Measurements from ENCODE around the gene LCP1. TPM values are rescaled to one million over a fixed set of nuclear protein-coding genes. Genes with fewer than 3 reads are reported as not detected.
"Not testable (repeated sequence)": the region's sequence is repeated elsewhere in the genome, so short reads cannot be mapped to it uniquely, and the experiment has no call there.

The LCP1 gene
- polyA plus RNA-seq, 1 donor (not counting 4 experiments of a cell fraction or from before 2014, with no cell fraction given), result 2.5 TPM

GRCh38 chr13:46165485-46166223, 16.3 kb downstream of the LCP1 start:
- H4K20me1 ChIP-seq (ENCODE audit: control insufficient read depth, extremely low read depth, insufficient read depth, low read length), result no peaks in the 10 kb centered on the region
- H3K4me2 ChIP-seq (ENCODE audit: control insufficient read depth, extremely low read depth, insufficient read depth, low read depth, low read length), result no peak overlapping the region
- no peak overlapping the region for H2AFZ ChIP-seq (ENCODE audit: control insufficient read depth, low read length)
- TF ChIP-seq, protein P1, sequence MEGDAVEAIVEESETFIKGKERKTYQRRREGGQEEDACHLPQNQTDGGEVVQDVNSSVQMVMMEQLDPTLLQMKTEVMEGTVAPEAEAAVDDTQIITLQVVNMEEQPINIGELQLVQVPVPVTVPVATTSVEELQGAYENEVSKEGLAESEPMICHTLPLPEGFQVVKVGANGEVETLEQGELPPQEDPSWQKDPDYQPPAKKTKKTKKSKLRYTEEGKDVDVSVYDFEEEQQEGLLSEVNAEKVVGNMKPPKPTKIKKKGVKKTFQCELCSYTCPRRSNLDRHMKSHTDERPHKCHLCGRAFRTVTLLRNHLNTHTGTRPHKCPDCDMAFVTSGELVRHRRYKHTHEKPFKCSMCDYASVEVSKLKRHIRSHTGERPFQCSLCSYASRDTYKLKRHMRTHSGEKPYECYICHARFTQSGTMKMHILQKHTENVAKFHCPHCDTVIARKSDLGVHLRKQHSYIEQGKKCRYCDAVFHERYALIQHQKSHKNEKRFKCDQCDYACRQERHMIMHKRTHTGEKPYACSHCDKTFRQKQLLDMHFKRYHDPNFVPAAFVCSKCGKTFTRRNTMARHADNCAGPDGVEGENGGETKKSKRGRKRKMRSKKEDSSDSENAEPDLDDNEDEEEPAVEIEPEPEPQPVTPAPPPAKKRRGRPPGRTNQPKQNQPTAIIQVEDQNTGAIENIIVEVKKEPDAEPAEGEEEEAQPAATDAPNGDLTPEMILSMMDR (optimal IDR thresholded peaks at IDR 0.05 in 1 of 3, IDR thresholded peaks at IDR 0.05 in 1 of 3, conservative IDR thresholded peaks at IDR 0.05 in 1 of 3; ENCODE audit: extremely low read depth in 1 of 3, insufficient read depth in 2 of 3, low read length in 3 of 3), result no peak
- no peak for TF ChIP-seq EZH2 (IDR thresholded peaks at IDR 0.05; ENCODE audit: low read length)
- peaks cover 14% of the 10 kb centered on the region for H3K27me3 ChIP-seq (ENCODE audit: control insufficient read depth, extremely low read depth, insufficient read depth, low read length)
- no peak overlapping the region for H3K27ac ChIP-seq (ENCODE audit: control insufficient read depth, insufficient read depth, low read length)
- H3K9ac ChIP-seq (ENCODE audit: control insufficient read depth, extremely low read depth, insufficient read depth, low read length), result no peak overlapping the region
- H3K4me3 ChIP-seq (ENCODE audit: control insufficient read depth in 2 of 3, extremely low read depth in 1 of 3, insufficient read depth in 2 of 3, low read depth in 1 of 3, low read length in 3 of 3), result no peak overlapping the region
- H3K36me3 ChIP-seq (ENCODE audit: control insufficient read depth in 2 of 2, extremely low read depth in 1 of 2, insufficient read depth in 2 of 2, low read length in 2 of 2), result no peaks in the 10 kb centered on the region
- H3K9me3 ChIP-seq (ENCODE audit: control insufficient read depth, low read depth, low read length), result no peaks in the 10 kb centered on the region
- FAIRE-seq (no peak), DNase-seq (ENCODE audit: low read depth, low spot score) (no peak)
- no peaks in the 10 kb centered on the region for H3K9me1 ChIP-seq (ENCODE audit: control insufficient read depth, extremely low read depth, insufficient read depth, low read length)
- dilution Hi-C loops (cut with MboI; ENCODE audit: extremely low pct_ligation_motif_present, low sequenced_read_pairs), result no loop called here
- H3K79me2 ChIP-seq (ENCODE audit: control insufficient read depth, insufficient read depth, low read length), result no peaks in the 10 kb centered on the region
- H3K4me1 ChIP-seq (ENCODE audit: control insufficient read depth, extremely low read depth, insufficient read depth, low read length), result no peaks in the 10 kb centered on the region

- Histone ChIP-seq H3K27me3 (ENCODE audit: control insufficient read depth, extremely low read depth, insufficient read depth, low read length) (peaks cover 14% of the 10 kb centered on the region), H3K36me3 (ENCODE audit: control insufficient read depth in 2 of 2, extremely low read depth in 1 of 2, insufficient read depth in 2 of 2, low read length in 2 of 2) (no peaks in the 10 kb centered on the region), H3K9me1 (ENCODE audit: control insufficient read depth, extremely low read depth, insufficient read depth, low read length) (no peaks in the 10 kb centered on the region), H2AFZ (ENCODE audit: control insufficient read depth, low read length) (no peak overlapping the region), H3K9ac (ENCODE audit: control insufficient read depth, extremely low read depth, insufficient read depth, low read length) (no peak overlapping the region), H3K4me2 (ENCODE audit: control insufficient read depth, extremely low read depth, insufficient read depth, low read depth, low read length) (no peak overlapping the region), H3K79me2 (ENCODE audit: control insufficient read depth, insufficient read depth, low read length) (no peaks in the 10 kb centered on the region), H3K4me3 (ENCODE audit: control insufficient read depth in 2 of 3, extremely low read depth in 1 of 3, insufficient read depth in 2 of 3, low read depth in 1 of 3, low read length in 3 of 3) (no peak overlapping the region), H3K9me3 (ENCODE audit: control insufficient read depth, low read depth, low read length) (no peaks in the 10 kb centered on the region), H4K20me1 (ENCODE audit: control insufficient read depth, extremely low read depth, insufficient read depth, low read length) (no peaks in the 10 kb centered on the region), H3K27ac (ENCODE audit: control insufficient read depth, insufficient read depth, low read length) (no peak overlapping the region), H3K4me1 (ENCODE audit: control insufficient read depth, extremely low read depth, insufficient read depth, low read length) (no peaks in the 10 kb centered on the region)
- dilution Hi-C loops (cut with MboI; ENCODE audit: extremely low pct_ligation_motif_present, low sequenced_read_pairs), result no loop called here
- FAIRE-seq (no peak), DNase-seq (ENCODE audit: low read depth, low spot score) (no peak)
- TF ChIP-seq, protein P1 (optimal IDR thresholded peaks at IDR 0.05 in 1 of 3, IDR thresholded peaks at IDR 0.05 in 1 of 3, conservative IDR thresholded peaks at IDR 0.05 in 1 of 3; ENCODE audit: extremely low read depth in 1 of 3, insufficient read depth in 2 of 3, low read length in 3 of 3), result no peak
- TF ChIP-seq EZH2 (IDR thresholded peaks at IDR 0.05; ENCODE audit: low read length), result no peak
Measured at GRCh38 chr13:46164661-46165060, 17.3 kb downstream of the LCP1 start.

DNA sequence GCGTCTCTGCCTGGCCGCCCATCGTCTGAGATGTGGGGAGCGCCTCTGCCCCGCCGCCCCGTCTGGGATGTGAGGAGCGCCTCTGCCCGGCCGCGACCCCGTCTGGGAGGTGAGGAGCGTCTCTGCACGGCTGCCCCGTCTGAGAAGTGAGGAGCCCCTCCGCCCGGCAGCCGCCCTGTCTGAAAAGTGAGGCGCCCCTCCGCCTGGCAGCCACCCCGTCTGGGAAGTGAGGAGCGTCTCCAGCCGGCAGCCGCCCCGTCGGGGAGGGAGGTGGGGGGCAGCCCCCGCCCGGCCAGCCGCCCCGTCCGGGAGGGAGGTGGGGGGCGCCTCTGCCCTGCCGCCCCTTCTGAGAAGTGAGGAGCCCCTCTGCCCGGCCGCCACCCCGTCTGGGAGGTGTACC, 19.2 kb downstream of the LCP1 start:
- peaks cover 15% of the 10 kb centered on the region for H3K27me3 ChIP-seq (ENCODE audit: control insufficient read depth, extremely low read depth, insufficient read depth, low read length)
- H3K9ac ChIP-seq (ENCODE audit: control insufficient read depth, extremely low read depth, insufficient read depth, low read length); H3K9me3 ChIP-seq (ENCODE audit: control insufficient read depth, low read depth, low read length); H2AFZ ChIP-seq (ENCODE audit: control insufficient read depth, low read length); dilution Hi-C loops (cut with MboI; ENCODE audit: extremely low pct_ligation_motif_present, low sequenced_read_pairs); FAIRE-seq; H3K27ac ChIP-seq (ENCODE audit: control insufficient read depth, insufficient read depth, low read length); H3K4me2 ChIP-seq (ENCODE audit: control insufficient read depth, extremely low read depth, insufficient read depth, low read depth, low read length); DNase-seq (ENCODE audit: low read depth, low spot score); H3K79me2 ChIP-seq (ENCODE audit: control insufficient read depth, insufficient read depth, low read length); H3K9me1 ChIP-seq (ENCODE audit: control insufficient read depth, extremely low read depth, insufficient read depth, low read length); H3K4me3 ChIP-seq (ENCODE audit: control insufficient read depth in 2 of 3, extremely low read depth in 1 of 3, insufficient read depth in 2 of 3, low read depth in 1 of 3, low read length in 3 of 3); H3K36me3 ChIP-seq (ENCODE audit: control insufficient read depth in 2 of 2, extremely low read depth in 1 of 2, insufficient read depth in 2 of 2, low read length in 2 of 2); H3K4me1 ChIP-seq (ENCODE audit: control insufficient read depth, extremely low read depth, insufficient read depth, low read length); H4K20me1 ChIP-seq (ENCODE audit: control insufficient read depth, extremely low read depth, insufficient read depth, low read length): not testable (repeated sequence)
